K562 (cell line): Measurements from ENCODE around the gene SURF6. TPM values are rescaled to one million over a fixed set of nuclear protein-coding genes. Genes with fewer than 3 reads are reported as not detected.

Source experiments
- ATAC-seq: fragments of 200-7000 bp; cut with Tn5 transposase; 3 replicates; pipeline ENCODE4 v1.9.1; 2020; ENCODE audit warnings: moderate library complexity
- BruUV-seq: library from RNA; stranded (reverse); fragments of 400-500 nt; replicated peaks from 2 replicates; lab custom pipeline; 2021; lab: Mats Ljungman, UMichigan
- CTCF ChIA-PET: fragments of 300-600 bp; formaldehyde crosslinking; extraction: SDS; loops from one replicate; lab custom pipeline; 2021; ENCODE audit warnings: low intra/inter-chr PET ratio; lab: Yijun Ruan, JAX
- POLR2A ChIA-PET: fragments of 300-600, 350-650 bp; sonication (Branson Sonifier 250); formaldehyde crosslinking; extraction: SDS; loops from one replicate; lab custom pipeline; 2021; ENCODE audit warnings: antibody characterized with exemption, inconsistent platforms; lab: Yijun Ruan, JAX
- DNase-seq, 4 experiments: peaks; one replicate each; pipeline versions ENCODE4 v3.0.0 to v3.0.0-alpha.2; 2011 to 2018; ENCODE audit warnings: low spot score in 3 of 4, mixed read lengths in 3 of 4; ENCODE audit errors: extremely low read depth in 1 of 4
- FAIRE-seq: peaks from 2 replicates; lab custom pipeline; 2011; peaks lifted over from hg19 to GRCh38; lab: Jason Lieb, UNC
- H2AFZ ChIP-seq: 2 replicates; pipeline ENCODE4 v1.6.0; 2011; ENCODE audit warnings: low read depth, low read length, control low read depth, inconsistent platforms
- H3K27ac ChIP-seq: fragments of 200-600 bp; 3 replicates; pipeline ENCODE4 v1.8.0; 2011; ENCODE audit warnings: low read depth, mild to moderate bottlenecking, control low read depth, inconsistent platforms, low read length, moderate library complexity, mixed read lengths; ENCODE audit errors: extremely low read depth
- H3K27me3 ChIP-seq, 2 experiments: fragments of 300-600 bp in 1 of 2; 2 replicates in 1 of 2; 3 replicates in 1 of 2; pipeline versions ENCODE4 v1.6.0 to v1.8.0; 2011; ENCODE audit warnings: inconsistent platforms in 2 of 2, low read length in 2 of 2, mild to moderate bottlenecking in 1 of 2, mixed read lengths in 1 of 2, moderate library complexity in 1 of 2; ENCODE audit not compliant: control insufficient read depth in 2 of 2, insufficient read depth in 2 of 2
- H3K36me3 ChIP-seq: fragments of 300-600 bp; 3 replicates; pipeline ENCODE4 v1.8.0; 2011; ENCODE audit warnings: mild to moderate bottlenecking, low read length, inconsistent platforms; ENCODE audit not compliant: control insufficient read depth, insufficient read depth
- H3K4me1 ChIP-seq, 2 experiments: fragments of 200-600 bp in 1 of 2; replicated peaks in 1 of 2; 2 replicates in 1 of 2; 3 replicates in 1 of 2; pipeline versions ENCODE4 v1.5.1 to v1.8.0; 2011; ENCODE audit warnings: inconsistent platforms in 2 of 2, low read length in 2 of 2, mild to moderate bottlenecking in 1 of 2, mixed read lengths in 1 of 2, moderate library complexity in 1 of 2; ENCODE audit not compliant: control insufficient read depth in 2 of 2, insufficient read depth in 2 of 2
- H3K4me2 ChIP-seq: 2 replicates; pipeline ENCODE4 v1.6.1; 2011; ENCODE audit warnings: low read length, control low read depth, inconsistent platforms, mixed read lengths; ENCODE audit not compliant: insufficient read depth
- H3K4me3 ChIP-seq: fragments of 200-600 bp; sonication (generic), shearing (Covaris generic); 2 replicates; pipeline ENCODE4 v1.5.1; 2016; ENCODE audit warnings: control low read depth, inconsistent platforms
- H3K79me2 ChIP-seq: fragments of 200-600 bp; 3 replicates; pipeline ENCODE4 v1.8.0; 2011; ENCODE audit warnings: low read length, inconsistent platforms; ENCODE audit not compliant: control insufficient read depth, insufficient read depth
- H3K9ac ChIP-seq, 2 experiments: 2 replicates each; pipeline versions ENCODE4 v1.6.0 to v1.6.1; 2011; ENCODE audit warnings: low read depth in 2 of 2, low read length in 2 of 2, control low read depth in 1 of 2, inconsistent platforms in 1 of 2, mild to moderate bottlenecking in 1 of 2, mixed read lengths in 1 of 2; ENCODE audit not compliant: insufficient read depth in 1 of 2
- H3K9me1 ChIP-seq: one replicate; pipeline ENCODE4 v1.6.0; 2011; ENCODE audit warnings: inconsistent platforms, mild to moderate bottlenecking, low read length, moderate library complexity; ENCODE audit not compliant: control insufficient read depth, insufficient read depth
- H3K9me3 ChIP-seq: replicated peaks from 2 replicates; pipeline ENCODE4 v1.5.1; 2011; ENCODE audit warnings: low read depth, low read length, inconsistent platforms; ENCODE audit not compliant: control insufficient read depth, insufficient read depth
- H4K20me1 ChIP-seq: replicated peaks from 2 replicates; pipeline ENCODE4 v1.6.1; 2011; ENCODE audit warnings: low read length, inconsistent platforms, mixed read lengths; ENCODE audit not compliant: control insufficient read depth, insufficient read depth
- CSDE1 ChIP-seq, 2 experiments: fragments of 450-650 bp; IDR thresholded peaks; 2 replicates each; pipeline ENCODE4 v1.6.1; 2016; ENCODE audit warnings: mild to moderate bottlenecking in 1 of 2
- EHMT2 ChIP-seq: fragments of 450-650 bp; IDR thresholded peaks from 2 replicates; pipeline ENCODE4 v1.6.1; 2018; ENCODE audit warnings: antibody characterized with exemption
- KDM1A ChIP-seq, 2 experiments: fragments of 450-650 bp; IDR thresholded peaks; 2 replicates each; pipeline ENCODE4 v1.6.1; 2016; ENCODE audit warnings: mild to moderate bottlenecking in 2 of 2
- LARP7 ChIP-seq: fragments of 450-650 bp; IDR thresholded peaks from 2 replicates; pipeline ENCODE4 v1.6.1; 2016
- NRF1 ChIP-seq, 2 experiments: fragments of 450-650 bp; IDR thresholded peaks in 1 of 2; conservative IDR thresholded peaks in 1 of 2; 2 replicates each; pipeline ENCODE4 v1.6.1; 2014; ENCODE audit warnings: mild to moderate bottlenecking in 2 of 2
- PHF20 ChIP-seq: fragments of 450-650 bp; IDR thresholded peaks from 2 replicates; pipeline ENCODE4 v1.6.1; 2018; ENCODE audit not compliant: partially characterized antibody
- SIX5 ChIP-seq, 2 experiments: IDR thresholded peaks; 2 replicates each; pipeline ENCODE4 v1.6.1; 2011; ENCODE audit warnings: low read length in 2 of 2, borderline replicate concordance in 1 of 2, low read depth in 1 of 2, mild to moderate bottlenecking in 1 of 2, moderate library complexity in 1 of 2; ENCODE audit not compliant: insufficient read depth in 1 of 2
- SMARCB1 ChIP-seq: IDR thresholded peaks from 2 replicates; pipeline ENCODE4 v1.6.1; 2011; ENCODE audit warnings: improper control_type of control experiment, low read depth; ENCODE audit not compliant: insufficient read length
- TSC22D4 ChIP-seq: fragments of 450-650 bp; IDR thresholded peaks from 2 replicates; pipeline ENCODE4 v1.6.1; 2016; ENCODE audit warnings: missing genetic modification characterization, missing biosample characterization, control low read depth
- YBX1 ChIP-seq: fragments of 450-650 bp; IDR thresholded peaks from 2 replicates; pipeline ENCODE4 v1.7.1; 2016; ENCODE audit warnings: mild to moderate bottlenecking
- ZNF133 ChIP-seq: fragments of 250-450 bp; sonication (Bioruptor Pico); IDR thresholded peaks from 2 replicates; pipeline ENCODE4 v1.4.0; 2020; ENCODE audit warnings: mild to moderate bottlenecking
- WGBS: fragments of 100-300 bp; shearing (Covaris generic); methylation state at CpG from one replicate; pipeline ENCODE4 v1.1.6; 2016; ENCODE audit warnings: low coverage, mixed read lengths; ENCODE audit not compliant: insufficient coverage; ENCODE audit errors: missing lambda C conversion rate; 5-methylcytosine and 5-hydroxymethylcytosine counted together
- in situ Hi-C: fragments of 300-500 bp; cut with MboI; formaldehyde crosslinking; loops from 4 replicates; pipeline ENCODE4 v1.15.0; 2018; ENCODE audit warnings: inconsistent platforms, mixed read lengths
- intact Hi-C: fragments of 100-400 bp; cut with micrococcal nuclease; formaldehyde crosslinking; loops from 2 replicates; pipeline ENCODE4 v1.14.2; 2022
- polyA plus RNA-seq, 8 experiments: library from polyadenylated mRNA; depleted of rRNA in 4 of 8; stranded (reverse) in 5 of 8; unstranded in 3 of 8; fragments of >200 nt; fragmentation: Nextera tagmentation in 2 of 8; fragmentation: Illumina TruSeq in 1 of 8; extraction: Ambion mirVana in 2 of 8; extraction: Trizol in 1 of 8; gene quantifications; 2 replicates each; pipeline versions ENCODE4 v1.2.1 to v1.2.3, GENCODE V29; 2011 to 2014; ENCODE audit warnings: inconsistent platforms in 1 of 8, missing spikeins in 1 of 8
- total RNA-seq, 7 experiments: library from RNA; depleted of rRNA in 6 of 7; stranded (reverse); fragments of >200 nt in 6 of 7; fragmentation: Illumina TruSeq in 2 of 7; extraction: Trizol in 2 of 7; gene quantifications; 2 replicates each; pipeline versions ENCODE4 v1.2.1 to v1.2.3, GENCODE V29; 2011 to 2021; ENCODE audit warnings: low replicate concordance in 1 of 7
- TF ChIP-seq, protein P1 (sequence below): fragments of 250-450 bp; sonication (Bioruptor Pico); IDR thresholded peaks from 2 replicates; pipeline ENCODE4 v1.4.0; 2020
- TF ChIP-seq, protein P2 (sequence below): fragments of 200-800 bp; sonication (Bioruptor generic); IDR thresholded peaks from 2 replicates; pipeline ENCODE4 v1.6.1; 2017; ENCODE audit warnings: missing genetic modification characterization, missing compliant biosample characterization

SURF6 gene
- total and polyA plus RNA-seq, 9 of the 15 experiments (the other 6 are each of a cell fraction or from before 2014, with no cell fraction given) = 1.4 to 68.3 (median 14.7) TPM

DNA sequence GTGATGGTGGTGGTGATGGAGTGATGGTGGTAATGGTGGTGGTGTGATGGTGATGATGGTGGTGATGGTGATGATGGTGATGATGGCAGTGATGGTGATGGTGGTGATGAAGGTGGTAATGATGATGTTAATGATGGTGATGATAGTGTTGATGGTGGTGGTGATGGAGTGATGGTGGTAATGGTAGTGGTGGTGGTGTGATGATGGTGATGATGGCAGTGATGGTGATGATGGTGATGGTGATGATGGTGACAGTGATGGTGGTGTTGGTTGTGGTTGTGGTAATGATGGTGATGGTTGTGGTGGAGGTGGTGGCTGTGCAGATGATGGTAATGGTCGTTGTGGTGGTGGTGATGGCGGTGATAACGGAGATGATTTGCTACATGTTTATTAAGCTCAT lies 47.5 kb upstream of the SURF6 start (continued):
- TF ChIP-seq YBX1 (peak; percentile 79; the same call in 1 of the 2 replicates), ZNF133 (CRISPR knock-in tag) (no peak)

DNA sequence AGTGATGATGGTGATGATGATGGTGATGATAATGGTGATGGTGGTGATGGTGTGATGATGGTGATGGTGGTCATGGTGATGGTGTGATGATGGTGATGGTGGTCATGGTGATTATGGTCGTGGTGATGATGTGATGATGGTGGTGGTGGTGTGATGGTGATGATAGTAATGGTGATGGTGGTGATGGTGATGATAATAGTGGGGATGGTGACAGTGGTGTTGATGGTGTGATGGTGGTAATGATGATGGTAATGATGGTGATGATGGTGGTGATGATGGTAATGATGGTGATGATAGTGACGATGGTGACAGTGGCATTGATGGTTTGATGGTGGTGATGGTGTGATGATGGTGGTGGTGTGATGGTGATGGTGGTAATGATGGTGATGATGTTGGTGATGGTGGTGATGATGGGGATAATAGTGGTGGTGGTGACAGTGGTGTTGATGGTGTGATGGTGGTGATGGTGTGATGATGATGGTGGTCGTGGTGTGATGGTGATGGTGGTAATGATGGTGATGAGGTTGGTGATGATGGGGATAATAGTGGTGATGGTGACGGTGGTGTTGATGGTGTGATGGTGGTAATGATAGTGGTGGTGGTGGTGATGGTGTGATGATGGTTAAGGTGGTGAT lies 46.6 kb upstream of the SURF6 start:
- Histone ChIP-seq H3K4me2 (no peak overlapping the region), H2AFZ (no peak overlapping the region), H4K20me1 (no peaks in the 10 kb centered on the region; the same call in 1 of the 2 replicates), H3K9me1 (no peaks in the 10 kb centered on the region), H3K36me3 (no peaks in the 10 kb centered on the region), H3K27ac (no peak overlapping the region), H3K79me2 (no peaks in the 10 kb centered on the region), H3K4me3 (no peak overlapping the region), H3K9me3 (peaks cover 5% of the 10 kb centered on the region), H3K4me1 (peaks cover 11 to 22% of the 10 kb centered on the region in 2 experiments; a peak in 4 of 5 replicates), H3K27me3 (peaks cover 3 to 23% of the 10 kb centered on the region in 2 experiments; a peak in 4 of 5 replicates), H3K9ac (no peak overlapping the region)
- CTCF ChIA-PET = no interaction called here
- in situ Hi-C loops (no loop called here), intact Hi-C loops (no loop called here)
- DNase-seq (no peak), FAIRE-seq (no peak), ATAC-seq (no peak)
- POLR2A ChIA-PET = no interaction called here
- no TSS peak for BruUV-seq
- WGBS = 2% methylated on average over 4 of the region's 4 CpGs
- TF ChIP-seq SIX5 (IDR thresholded peaks at IDR 0.05; ENCODE audit: borderline replicate concordance in 1 of 2, insufficient read depth in 1 of 2, low read depth in 1 of 2, low read length in 2 of 2) (no peak), LARP7 (no peak), TSC22D4 (0 out of 2 replicates have a peak, but pooled peaks have one; percentile 10), PHF20 (peak; percentile 24), KDM1A (IDR thresholded peaks at IDR 0.05) (peak in 1 of 2 experiments; percentile 32; a peak in 1 of 4 replicates), CSDE1 (IDR thresholded peaks at IDR 0.05) (0 out of 4 replicates have a peak, but pooled peaks of 1 of the 2 experiments have one; percentile 12), SMARCB1 (no peak), EHMT2 (0 out of 2 replicates have a peak, but pooled peaks have one; percentile 19), NRF1 (conservative IDR thresholded peaks at IDR 0.05 in 1 of 2, IDR thresholded peaks at IDR 0.05 in 1 of 2) (no peak)
- TF ChIP-seq, protein P1, sequence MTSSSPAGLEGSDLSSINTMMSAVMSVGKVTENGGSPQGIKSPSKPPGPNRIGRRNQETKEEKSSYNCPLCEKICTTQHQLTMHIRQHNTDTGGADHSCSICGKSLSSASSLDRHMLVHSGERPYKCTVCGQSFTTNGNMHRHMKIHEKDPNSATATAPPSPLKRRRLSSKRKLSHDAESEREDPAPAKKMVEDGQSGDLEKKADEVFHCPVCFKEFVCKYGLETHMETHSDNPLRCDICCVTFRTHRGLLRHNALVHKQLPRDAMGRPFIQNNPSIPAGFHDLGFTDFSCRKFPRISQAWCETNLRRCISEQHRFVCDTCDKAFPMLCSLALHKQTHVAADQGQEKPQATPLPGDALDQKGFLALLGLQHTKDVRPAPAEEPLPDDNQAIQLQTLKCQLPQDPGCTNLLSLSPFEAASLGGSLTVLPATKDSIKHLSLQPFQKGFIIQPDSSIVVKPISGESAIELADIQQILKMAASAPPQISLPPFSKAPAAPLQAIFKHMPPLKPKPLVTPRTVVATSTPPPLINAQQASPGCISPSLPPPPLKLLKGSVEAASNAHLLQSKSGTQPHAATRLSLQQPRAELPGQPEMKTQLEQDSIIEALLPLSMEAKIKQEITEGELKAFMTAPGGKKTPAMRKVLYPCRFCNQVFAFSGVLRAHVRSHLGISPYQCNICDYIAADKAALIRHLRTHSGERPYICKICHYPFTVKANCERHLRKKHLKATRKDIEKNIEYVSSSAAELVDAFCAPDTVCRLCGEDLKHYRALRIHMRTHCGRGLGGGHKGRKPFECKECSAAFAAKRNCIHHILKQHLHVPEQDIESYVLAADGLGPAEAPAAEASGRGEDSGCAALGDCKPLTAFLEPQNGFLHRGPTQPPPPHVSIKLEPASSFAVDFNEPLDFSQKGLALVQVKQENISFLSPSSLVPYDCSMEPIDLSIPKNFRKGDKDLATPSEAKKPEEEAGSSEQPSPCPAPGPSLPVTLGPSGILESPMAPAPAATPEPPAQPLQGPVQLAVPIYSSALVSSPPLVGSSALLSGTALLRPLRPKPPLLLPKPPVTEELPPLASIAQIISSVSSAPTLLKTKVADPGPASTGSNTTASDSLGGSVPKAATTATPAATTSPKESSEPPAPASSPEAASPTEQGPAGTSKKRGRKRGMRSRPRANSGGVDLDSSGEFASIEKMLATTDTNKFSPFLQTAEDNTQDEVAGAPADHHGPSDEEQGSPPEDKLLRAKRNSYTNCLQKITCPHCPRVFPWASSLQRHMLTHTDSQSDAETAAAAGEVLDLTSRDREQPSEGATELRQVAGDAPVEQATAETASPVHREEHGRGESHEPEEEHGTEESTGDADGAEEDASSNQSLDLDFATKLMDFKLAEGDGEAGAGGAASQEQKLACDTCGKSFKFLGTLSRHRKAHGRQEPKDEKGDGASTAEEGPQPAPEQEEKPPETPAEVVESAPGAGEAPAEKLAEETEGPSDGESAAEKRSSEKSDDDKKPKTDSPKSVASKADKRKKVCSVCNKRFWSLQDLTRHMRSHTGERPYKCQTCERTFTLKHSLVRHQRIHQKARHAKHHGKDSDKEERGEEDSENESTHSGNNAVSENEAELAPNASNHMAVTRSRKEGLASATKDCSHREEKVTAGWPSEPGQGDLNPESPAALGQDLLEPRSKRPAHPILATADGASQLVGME = no peak
- TF ChIP-seq, protein P2, sequence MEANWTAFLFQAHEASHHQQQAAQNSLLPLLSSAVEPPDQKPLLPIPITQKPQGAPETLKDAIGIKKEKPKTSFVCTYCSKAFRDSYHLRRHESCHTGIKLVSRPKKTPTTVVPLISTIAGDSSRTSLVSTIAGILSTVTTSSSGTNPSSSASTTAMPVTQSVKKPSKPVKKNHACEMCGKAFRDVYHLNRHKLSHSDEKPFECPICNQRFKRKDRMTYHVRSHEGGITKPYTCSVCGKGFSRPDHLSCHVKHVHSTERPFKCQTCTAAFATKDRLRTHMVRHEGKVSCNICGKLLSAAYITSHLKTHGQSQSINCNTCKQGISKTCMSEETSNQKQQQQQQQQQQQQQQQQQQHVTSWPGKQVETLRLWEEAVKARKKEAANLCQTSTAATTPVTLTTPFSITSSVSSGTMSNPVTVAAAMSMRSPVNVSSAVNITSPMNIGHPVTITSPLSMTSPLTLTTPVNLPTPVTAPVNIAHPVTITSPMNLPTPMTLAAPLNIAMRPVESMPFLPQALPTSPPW (CRISPR knock-in tag) = no peak
